ENCODE data around the gene ADARB2. TPM values are rescaled to one million over a fixed set of nuclear protein-coding genes. Genes with fewer than 3 reads are reported as not detected.

Gene ADARB2
- total and polyA plus RNA-seq, 10 of the 15 experiments (the other 5 are each of a cell fraction or from before 2014, with no cell fraction given): 0.02 to 4.1 (median 0.76) TPM

GRCh38 chr10:1671366-1672000 lies 65.8 kb downstream of the ADARB2 start:
- H3K9ac ChIP-seq (ENCODE audit: control insufficient read depth, insufficient read depth, low read length): no peak overlapping the region
- ChIA-PET RAD21 (ENCODE audit: unreplicated experiment) (no interaction called here), SMC1A (ENCODE audit: uncharacterized antibody, unreplicated experiment) (no interaction called here), POLR2A (no interaction called here), CTCF (no interaction called here)
- H3K36me3 ChIP-seq (ENCODE audit: control insufficient read depth in 2 of 2, insufficient read depth in 2 of 2, low read length in 1 of 2): no peaks in the 10 kb centered on the region
- no TSS peak for BruUV-seq (replicated peaks)
- no peaks in the 10 kb centered on the region for H3K79me2 ChIP-seq (ENCODE audit: control insufficient read depth, insufficient read depth, low read length)
- H3K4me2 ChIP-seq (ENCODE audit: control insufficient read depth, insufficient read depth): no peak overlapping the region
- H2AFZ ChIP-seq (ENCODE audit: control insufficient read depth, low read depth, low read length): no peak overlapping the region
- in situ Hi-C loops (cut with MboI): no loop called here
- FAIRE-seq (no peak), DNase-seq (ENCODE audit: low read depth, low spot score) (no peak), ATAC-seq (no peak)
- no peak overlapping the region for H3K27ac ChIP-seq (ENCODE audit: control insufficient read depth, insufficient read depth)
- no peak overlapping the region for H3K4me3 ChIP-seq
- H3K4me1 ChIP-seq (ENCODE audit: control insufficient read depth, insufficient read depth, low read length): peaks cover 20% of the 10 kb centered on the region
- H4K20me1 ChIP-seq (ENCODE audit: control insufficient read depth, insufficient read depth): no peaks in the 10 kb centered on the region
- no peaks in the 10 kb centered on the region for H3K9me3 ChIP-seq (replicated peaks; ENCODE audit: control insufficient read depth, insufficient read depth, low read length)
- TF ChIP-seq E4F1 (IDR thresholded peaks at IDR 0.05; ENCODE audit: borderline replicate concordance, partially characterized antibody) (no peak), NR2C1 (IDR thresholded peaks at IDR 0.05) (no peak), POLR2AphosphoS5 (IDR thresholded peaks at IDR 0.05; ENCODE audit: low read length) (no peak), BMI1 (IDR thresholded peaks at IDR 0.05; ENCODE audit: borderline replicate concordance) (no peak), GATAD2B (conservative IDR thresholded peaks at IDR 0.05; ENCODE audit: low read depth) (no peak), TCF12 (IDR thresholded peaks at IDR 0.05; ENCODE audit: low read depth, low read length) (no peak), ZBTB40 (IDR thresholded peaks at IDR 0.05; ENCODE audit: borderline replicate concordance) (no peak), ETV6 (conservative IDR thresholded peaks at IDR 0.05 in 1 of 2, IDR thresholded peaks at IDR 0.05 in 1 of 2; ENCODE audit: borderline replicate concordance in 1 of 2, low read depth in 1 of 2) (no peak), ZZZ3 (IDR thresholded peaks at IDR 0.05; ENCODE audit: control insufficient read depth, insufficient read length, low read depth) (no peak), SMARCA5 (IDR thresholded peaks at IDR 0.05) (no peak), RB1 (IDR thresholded peaks at IDR 0.05; ENCODE audit: borderline replicate concordance) (no peak), SREBF1 (IDR thresholded peaks at IDR 0.05; ENCODE audit: low read length) (no peak), CEBPB (IDR thresholded peaks at IDR 0.05; ENCODE audit: borderline replicate concordance in 1 of 2, low read depth in 2 of 2, low read length in 2 of 2) (no peak), MLLT1 (IDR thresholded peaks at IDR 0.05) (no peak), YY1 (IDR thresholded peaks at IDR 0.05; ENCODE audit: low read depth, low read length) (no peak), HDAC6 (IDR thresholded peaks at IDR 0.05; ENCODE audit: unreplicated experiment) (no peak), LARP7 (IDR thresholded peaks at IDR 0.05) (no peak), SUPT20H (IDR thresholded peaks at IDR 0.05; ENCODE audit: borderline replicate concordance, control insufficient read depth, low read depth, low read length) (no peak)
- 74% methylated on average over 20 of the region's 20 CpGs for WGBS (ENCODE audit: insufficient coverage, insufficient replicate concordance, low lambda C conversion rate, missing lambda C conversion rate)
- intact Hi-C loops (cut with micrococcal nuclease; ENCODE audit: unreplicated experiment): no loop called here
- no peaks in the 10 kb centered on the region for H3K27me3 ChIP-seq (replicated peaks in 1 of 2; ENCODE audit: control insufficient read depth in 2 of 2, insufficient read depth in 2 of 2, low read length in 1 of 2)

All from GM12878 (cell line).